CD4-positive, alpha-beta T cell treated with Interferon alpha-2 for 1 hour (primary cell): ENCODE data around the gene TLR6.
"Not testable (repeated sequence)": the region's sequence is repeated elsewhere in the genome, so short reads cannot be mapped to it uniquely, and the experiment has no call there.

Source experiments
- DNase-seq, 2 donors: peaks; one replicate each; pipeline ENCODE4 v3.0.0-alpha.2; 2020 to 2022

The TLR6 gene

DNA sequence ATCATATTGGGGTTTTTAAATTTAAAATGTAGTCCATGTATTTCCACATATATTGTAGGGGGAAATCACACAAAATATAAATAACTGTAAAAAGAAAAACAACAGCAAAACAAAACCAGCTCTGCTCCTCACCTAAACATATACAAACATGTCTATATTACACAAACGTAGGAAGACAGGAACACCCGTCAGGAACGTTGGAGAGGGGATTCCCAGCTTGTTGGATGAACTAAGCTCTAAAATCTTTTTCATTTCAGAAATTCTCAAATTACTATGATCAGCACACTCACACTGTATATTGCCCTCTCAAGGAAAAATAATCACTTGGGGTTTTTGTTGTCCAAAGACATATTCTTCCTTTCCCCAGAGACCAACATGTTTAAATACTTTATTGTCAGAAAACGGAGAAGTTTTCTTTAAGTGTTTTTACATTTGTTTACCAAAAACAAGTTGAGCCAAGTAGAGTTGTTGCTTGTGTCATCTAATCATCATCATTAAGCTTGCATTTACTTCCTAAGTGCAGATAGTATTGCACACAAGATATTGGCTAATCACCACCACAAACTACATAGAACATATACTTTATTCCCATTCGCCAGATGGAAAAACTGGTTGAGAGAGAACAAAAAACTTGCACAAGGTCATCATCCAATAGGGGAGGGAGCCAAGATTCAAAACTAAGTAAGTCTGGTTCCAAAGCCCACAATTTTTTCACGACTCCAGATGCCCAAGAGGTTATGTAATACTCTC, 71.4 kb downstream of the TLR6 start:
- DNase-seq, result no peak

GRCh38 chr4:38784141-38784540, 72.5 kb downstream of the TLR6 start:
- DNase-seq, result no peak

DNA sequence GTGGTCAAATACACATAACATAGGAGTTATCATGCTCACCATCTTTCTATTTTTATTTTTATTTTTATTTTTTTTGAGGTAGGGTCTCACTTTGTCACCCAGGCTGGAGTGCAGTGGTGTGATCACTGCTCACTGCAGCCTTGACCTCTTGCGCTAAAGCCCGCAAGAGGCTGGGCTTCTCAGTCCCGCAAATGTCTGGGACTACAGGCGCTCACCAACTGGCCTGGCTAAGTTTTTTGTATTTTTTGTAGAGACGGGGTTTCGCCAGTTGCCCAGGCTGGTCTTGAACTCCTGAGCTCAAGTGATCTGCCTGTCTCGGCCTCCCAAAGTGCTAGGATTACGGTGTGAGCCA, 73.5 kb downstream of the TLR6 start:
- no peak for DNase-seq

GRCh38 chr4:38782452-38783108, 74.0 kb downstream of the TLR6 start, which contains the start of gene TLR10:
TLR10 (minus strand) TSS chr4:38782990; CDS start chr4:38775590, 7,400 bp downstream.
- peak; percentile 58 to 64 for DNase-seq

- no peak for DNase-seq
Observed at GRCh38 chr4:38781854-38782261, 74.8 kb downstream of the TLR6 start.

GRCh38 chr4:38780833-38781484, 75.7 kb downstream of the TLR6 start:
- DNase-seq, result no peak

DNA sequence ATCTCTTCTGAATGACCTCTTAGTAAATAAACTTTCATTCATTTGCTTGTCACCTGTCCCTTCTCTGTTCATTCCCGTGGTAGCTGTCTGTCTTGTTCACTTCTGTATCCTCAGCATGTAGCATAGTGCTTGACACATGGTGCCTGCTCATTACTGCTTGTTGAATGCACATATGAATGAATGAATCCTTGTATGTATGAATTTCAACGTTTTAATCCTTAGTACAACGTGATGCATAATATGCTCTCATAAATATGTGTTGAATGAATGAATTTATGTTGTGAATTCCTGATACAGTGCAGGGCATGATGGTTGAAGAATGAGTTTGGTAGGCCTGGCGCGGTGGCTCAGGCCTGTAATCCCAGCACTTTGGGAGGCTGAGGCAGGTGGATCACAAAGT, 76.8 kb downstream of the TLR6 start:
- DNase-seq, result no peak

- DNase-seq, result not testable (repeated sequence)
Observed at GRCh38 chr4:38777925-38778324, 78.7 kb downstream of the TLR6 start.

DNA sequence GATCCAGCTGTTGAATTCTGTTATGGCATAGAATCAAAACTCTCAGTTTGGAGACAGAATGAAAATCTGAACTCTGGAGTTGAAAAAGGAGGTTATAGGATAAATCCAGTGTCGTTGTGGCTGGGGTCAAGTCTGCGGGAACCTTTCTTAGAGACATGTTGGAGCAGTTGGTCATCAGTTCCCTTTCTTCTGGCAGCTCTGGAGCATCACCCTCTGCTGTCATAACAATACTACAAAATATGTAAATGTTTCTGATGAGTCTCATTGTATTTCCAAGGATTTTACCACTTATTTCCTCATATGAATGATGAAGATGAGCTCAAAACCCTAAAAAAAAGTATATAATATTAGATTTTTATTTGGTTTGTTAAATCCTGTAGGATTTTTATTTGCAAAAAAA, 81.3 kb downstream of the TLR6 start:
- no peak for DNase-seq

DNA sequence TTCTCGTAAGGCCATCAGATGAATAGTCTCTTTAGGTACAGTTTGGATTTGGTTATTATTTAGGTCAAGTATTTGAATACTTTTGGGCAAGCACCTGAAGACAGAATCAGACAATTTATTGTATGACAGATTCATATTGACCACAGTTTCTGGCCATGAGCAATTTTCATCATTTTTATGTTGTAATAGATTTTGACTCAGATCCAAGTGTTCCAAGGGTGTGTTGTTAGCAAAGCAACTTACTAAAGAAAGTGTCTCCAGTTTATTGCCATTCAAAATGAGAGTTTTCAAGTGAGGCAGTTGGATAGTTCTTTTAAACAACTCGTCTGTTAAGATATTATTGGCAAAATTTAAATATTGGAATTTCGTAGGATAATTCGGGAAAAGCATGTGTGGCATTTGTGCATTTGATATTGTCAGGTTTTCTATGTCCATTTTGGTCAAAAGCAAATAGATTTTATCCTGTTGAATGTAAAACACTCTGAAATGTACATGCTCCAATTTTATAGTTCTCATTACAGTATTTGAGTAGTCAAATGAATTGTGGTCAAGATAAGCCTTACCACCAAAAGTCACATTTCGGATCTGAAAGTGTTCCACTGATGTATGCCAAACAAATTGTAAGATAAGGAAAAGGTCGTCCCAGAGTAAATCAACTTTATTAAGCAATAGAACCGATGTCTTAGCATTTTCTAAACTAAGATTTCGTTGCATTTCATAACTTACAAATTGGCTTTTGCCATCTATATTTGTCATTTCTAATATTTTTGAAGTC, 82.2 kb downstream of the TLR6 start:
- DNase-seq, result no peak
